ENCODE measurements around the gene TCL1A. TPM values are rescaled to one million over a fixed set of nuclear protein-coding genes. Genes with fewer than 3 reads are reported as not detected.

TCL1A gene
- total and polyA plus RNA-seq, 9 of the 15 experiments (the other 6 are each of a cell fraction or from before 2014, with no cell fraction given), result 0.10 to 0.11 TPM; not detected in 7

DNA sequence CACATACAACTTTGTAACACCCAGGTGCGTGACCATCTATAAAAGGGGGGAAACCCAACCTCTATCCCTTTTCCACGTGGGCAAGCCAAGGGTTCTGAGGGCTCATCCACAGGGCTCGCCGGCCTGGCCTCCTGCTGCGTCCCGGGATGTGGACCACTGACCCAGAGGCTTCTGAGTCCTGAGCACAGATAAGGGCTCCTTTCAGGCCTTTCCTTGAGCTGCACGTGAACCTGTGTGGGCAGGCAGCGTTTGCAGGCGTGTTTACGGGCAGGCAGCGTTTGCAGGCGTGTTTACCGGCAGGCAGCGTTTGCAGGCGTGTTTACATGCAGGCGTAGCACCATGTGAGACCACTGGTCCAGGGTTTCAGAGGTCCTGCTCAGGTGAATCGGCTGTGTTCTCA lies 3.8 kb downstream of the TCL1A start:
- Histone ChIP-seq H3K27ac (ENCODE audit: extremely low read depth, low read depth, low read length) (no peak overlapping the region), H3K9me3 (replicated peaks; ENCODE audit: control insufficient read depth, insufficient read depth, low read depth, low read length) (no peaks in the 10 kb centered on the region), H4K20me1 (replicated peaks; ENCODE audit: control insufficient read depth, insufficient read depth, low read length) (no peaks in the 10 kb centered on the region), H3K27me3 (ENCODE audit: control insufficient read depth in 2 of 2, insufficient read depth in 2 of 2, low read length in 2 of 2) (peaks cover 0 to 31% of the 10 kb centered on the region in 2 experiments; a peak in 2 of 5 replicates), H3K9me1 (ENCODE audit: control insufficient read depth, insufficient read depth, low read length) (no peaks in the 10 kb centered on the region), H3K4me3 (no peak overlapping the region), H3K36me3 (ENCODE audit: control insufficient read depth, insufficient read depth, low read length) (no peaks in the 10 kb centered on the region), H3K9ac (ENCODE audit: insufficient read depth in 1 of 2, low read depth in 2 of 2, low read length in 2 of 2) (no peak overlapping the region), H2AFZ (ENCODE audit: low read depth, low read length) (no peak overlapping the region), H3K4me2 (ENCODE audit: insufficient read depth, low read length) (no peak overlapping the region), H3K79me2 (ENCODE audit: control insufficient read depth, insufficient read depth, low read length) (no peaks in the 10 kb centered on the region), H3K4me1 (replicated peaks in 1 of 2; ENCODE audit: control insufficient read depth in 2 of 2, insufficient read depth in 2 of 2, low read length in 2 of 2) (peaks cover 0 to 8% of the 10 kb centered on the region in 2 experiments; a peak in 2 of 5 replicates)
- no peak for DNase-seq (ENCODE audit: extremely low read depth in 1 of 4, low spot score in 3 of 4)
- FAIRE-seq, result no peak
- in situ Hi-C loops (cut with MboI) (no loop called here), intact Hi-C loops (cut with micrococcal nuclease) (no loop called here)
- no TSS peak for BruUV-seq (replicated peaks)
- CTCF ChIA-PET (ENCODE audit: low intra/inter-chr PET ratio), result no interaction called here
- POLR2A ChIA-PET, result no interaction called here
- TF ChIP-seq ZNF12 (CRISPR knock-in tag; IDR thresholded peaks at IDR 0.05) (no peak), ELK3 (CRISPR knock-in tag; IDR thresholded peaks at IDR 0.05) (no peak), ZNF311 (CRISPR knock-in tag; IDR thresholded peaks at IDR 0.05) (no peak), SPI1 (IDR thresholded peaks at IDR 0.05; ENCODE audit: borderline replicate concordance, low read depth, low read length) (no peak)
- TF ChIP-seq, protein P1, sequence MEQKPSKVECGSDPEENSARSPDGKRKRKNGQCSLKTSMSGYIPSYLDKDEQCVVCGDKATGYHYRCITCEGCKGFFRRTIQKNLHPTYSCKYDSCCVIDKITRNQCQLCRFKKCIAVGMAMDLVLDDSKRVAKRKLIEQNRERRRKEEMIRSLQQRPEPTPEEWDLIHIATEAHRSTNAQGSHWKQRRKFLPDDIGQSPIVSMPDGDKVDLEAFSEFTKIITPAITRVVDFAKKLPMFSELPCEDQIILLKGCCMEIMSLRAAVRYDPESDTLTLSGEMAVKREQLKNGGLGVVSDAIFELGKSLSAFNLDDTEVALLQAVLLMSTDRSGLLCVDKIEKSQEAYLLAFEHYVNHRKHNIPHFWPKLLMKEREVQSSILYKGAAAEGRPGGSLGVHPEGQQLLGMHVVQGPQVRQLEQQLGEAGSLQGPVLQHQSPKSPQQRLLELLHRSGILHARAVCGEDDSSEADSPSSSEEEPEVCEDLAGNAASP (IDR thresholded peaks at IDR 0.05), result no peak
- 0% methylated on average over 11 of the region's 17 CpGs for WGBS (ENCODE audit: insufficient coverage, low coverage, missing lambda C conversion rate)
- ATAC-seq, result no peak
